ENCODE results near the gene HS1BP3. TPM values are rescaled to one million over a fixed set of nuclear protein-coding genes. Genes with fewer than 3 reads are reported as not detected.

The HS1BP3 gene
- total and polyA plus RNA-seq, 2 of the 4 experiments (the other 2 are of a cell fraction), result 9.0 to 14.8 TPM

GRCh38 chr2:20633001-20633400 lies 17.9 kb downstream of the HS1BP3 start:
- no CpG with 5 or more reads among the region's 4 CpGs for WGBS, 2 experiments (ENCODE audit: extremely low coverage in 2 of 2, insufficient read length in 1 of 2)
- Histone ChIP-seq H3K27me3 (ENCODE audit: control insufficient read depth, insufficient read depth, low read length) (no peaks in the 10 kb centered on the region), H4K20me1 (ENCODE audit: insufficient read depth, low read length) (no peaks in the 10 kb centered on the region), H2BK120ac (ENCODE audit: low read depth, low read length) (no peak overlapping the region), H2BK20ac (ENCODE audit: low read depth, low read length) (no peak overlapping the region), H3K14ac (replicated peaks; ENCODE audit: low read depth, low read length) (no peak overlapping the region), H3K18ac (ENCODE audit: low read depth, low read length) (no peak overlapping the region), H4K91ac (ENCODE audit: insufficient read depth, low read depth, low read length) (no peak overlapping the region), H3K9ac (ENCODE audit: low read depth, low read length) (no peak overlapping the region), H3K56ac (ENCODE audit: extremely low read depth, insufficient read depth, low read length) (no peak overlapping the region), H4K5ac (ENCODE audit: low read depth, low read length) (no peak overlapping the region), H3K9me1 (ENCODE audit: insufficient read depth, low read length) (no peaks in the 10 kb centered on the region), H3K79me1 (ENCODE audit: low read depth in 1 of 2, low read length in 2 of 2) (no peaks in the 10 kb centered on the region), H3K9me3 (ENCODE audit: control insufficient read depth, insufficient read depth, low read length) (no peaks in the 10 kb centered on the region), H4K8ac (ENCODE audit: low read depth in 2 of 2, low read length in 2 of 2) (no peak overlapping the region), H3K4me1 (ENCODE audit: control insufficient read depth, insufficient read depth, low read length) (peaks cover 11% of the 10 kb centered on the region), H2AK5ac (ENCODE audit: low read depth, low read length) (no peak overlapping the region), H3K4me3 (ENCODE audit: insufficient read depth, low read depth, low read length) (no peak overlapping the region), H3K4me2 (ENCODE audit: low read depth, low read length) (no peak overlapping the region), H3K36me3 (ENCODE audit: control insufficient read depth, insufficient read depth, low read length) (peaks cover 15% of the 10 kb centered on the region), H2AFZ (replicated peaks; ENCODE audit: low read length, poor library complexity) (no peak overlapping the region), H3K4ac (ENCODE audit: low read depth, low read length) (no peak overlapping the region), H2BK15ac (ENCODE audit: low read depth, low read length) (no peak overlapping the region), H3K27ac (ENCODE audit: insufficient read depth, low read length) (no peak overlapping the region), H2AK9ac (replicated peaks; ENCODE audit: low read depth, low read length, poor library complexity) (no peak overlapping the region), H3K23ac (ENCODE audit: low read depth, low read length) (no peak overlapping the region), H2BK5ac (ENCODE audit: low read depth, low read length, poor library complexity, severe bottlenecking) (no peak overlapping the region)
- ATAC-seq (ENCODE audit: low read depth) (no peak), DNase-seq (no peak)
- in situ Hi-C loops (cut with MboI; ENCODE audit: low sequenced_read_pairs) (loop anchor here (5.0 kb wide), 1 partner anchor 191 kb away; no protein-coding TSS in a partner anchor), dilution Hi-C loops (cut with HindIII; ENCODE audit: low sequenced_read_pairs, unreplicated experiment) (loop anchor here (25.0 kb wide), 1 partner anchor 246 kb away; no protein-coding TSS in a partner anchor), intact Hi-C loops (cut with micrococcal nuclease) (no loop called here)
- BruUV-seq (replicated peaks), result no TSS peak
- ChIA-PET CTCF (no interaction called here), POLR2A (ENCODE audit: unreplicated experiment) (no interaction called here)
- TF ChIP-seq POLR2A (IDR thresholded peaks at IDR 0.05; ENCODE audit: low read depth, low read length), result no peak
